Activated B cell treated with CpG ODN at 0.5 μM for 24 hours (primary cell): ENCODE measurements around the gene CCDC50. TPM values are rescaled to one million over a fixed set of nuclear protein-coding genes. Genes with fewer than 3 reads are reported as not detected.

Experiments
- ATAC-seq: fragments of 200-7000 bp; cut with Tn5 transposase; one replicate; pipeline ENCODE4 v1.10.0; 2021; ENCODE audit warnings: low read depth, mild to moderate bottlenecking, moderate library complexity
- CTCF ChIA-PET: fragments of 350-600 bp; sonication (Branson Sonifier 250); formaldehyde crosslinking; loops from one replicate; lab custom pipeline; 2021; ENCODE audit warnings: antibody characterized with exemption; lab: Charles Lee
- POLR2A ChIA-PET: fragments of 350-600 bp; sonication (Branson Sonifier 250); formaldehyde crosslinking; loops from one replicate; lab custom pipeline; 2021; ENCODE audit warnings: antibody characterized with exemption; lab: Charles Lee
- DNase-seq: peaks from one replicate; pipeline ENCODE4 v3.0.0; 2022
- H3K27ac Mint-ChIP-seq: one replicate; pipeline ENCODE4 v1.8.0; 2020; ENCODE audit warnings: mixed read lengths
- H3K27me3 Mint-ChIP-seq: one replicate; pipeline ENCODE4 v1.8.0; 2021; ENCODE audit warnings: mixed read lengths
- H3K36me3 Mint-ChIP-seq: one replicate; pipeline ENCODE4 v1.8.0; 2021; ENCODE audit warnings: low read depth, mixed read lengths
- H3K4me1 Mint-ChIP-seq: one replicate; pipeline ENCODE4 v1.8.0; 2021; ENCODE audit warnings: mixed read lengths
- H3K4me3 Mint-ChIP-seq: one replicate; pipeline ENCODE4 v1.8.0; 2020; ENCODE audit warnings: mild to moderate bottlenecking, mixed read lengths
- H3K9me3 Mint-ChIP-seq: one replicate; pipeline ENCODE4 v1.8.0; 2020; ENCODE audit warnings: mixed read lengths
- CTCF ChIP-seq: fragments of 200-600 bp; IDR thresholded peaks from one replicate; pipeline ENCODE4 v1.8.0; 2022; ENCODE audit warnings: antibody characterized with exemption, mild to moderate bottlenecking
- intact Hi-C: fragments of 100-400 bp; cut with micrococcal nuclease; formaldehyde crosslinking; loops from one replicate; pipeline ENCODE4 v1.15.1; 2024
- total RNA-seq: library from RNA; stranded (reverse); gene quantifications from 2 replicates; pipeline ENCODE4 v1.2.3, GENCODE V29; 2022

Gene CCDC50
- total RNA-seq, 1 donor from 2014 or later: 153 TPM

- DNase-seq (no peak), ATAC-seq (no peak)
- H3K27ac Mint-ChIP-seq: no peak overlapping the region
- H3K9me3 Mint-ChIP-seq: peaks cover 13% of the 10 kb centered on the region
- TF ChIP-seq CTCF: no peak
- no peak overlapping the region for H3K4me3 Mint-ChIP-seq
- no peaks in the 10 kb centered on the region for H3K36me3 Mint-ChIP-seq
- CTCF ChIA-PET: interaction anchor here (1.0 to 1.6 kb wide), 3 partner anchors 10 to 1030 kb away, joined by 3 to 7 read pairs (median 3); no protein-coding TSS in a partner anchor
- POLR2A ChIA-PET: no interaction called here
- peaks cover 7% of the 10 kb centered on the region for H3K4me1 Mint-ChIP-seq
- H3K27me3 Mint-ChIP-seq: no peaks in the 10 kb centered on the region
- intact Hi-C loops: no loop called here
Measured at GRCh38 chr3:191414286-191414685, 85.1 kb downstream of the CCDC50 start.

- peaks cover 7% of the 10 kb centered on the region for H3K4me1 Mint-ChIP-seq
- peaks cover 12% of the 10 kb centered on the region for H3K9me3 Mint-ChIP-seq
- H3K4me3 Mint-ChIP-seq: no peak overlapping the region
- no peaks in the 10 kb centered on the region for H3K27me3 Mint-ChIP-seq
- no peaks in the 10 kb centered on the region for H3K36me3 Mint-ChIP-seq
- DNase-seq (no peak), ATAC-seq (no peak)
- intact Hi-C loops: no loop called here
- no peak overlapping the region for H3K27ac Mint-ChIP-seq
- no peak for TF ChIP-seq CTCF
- POLR2A ChIA-PET: no interaction called here
- CTCF ChIA-PET: interaction anchor here (1.0 to 1.6 kb wide), 3 partner anchors 10 to 1030 kb away, joined by 3 to 7 read pairs (median 3); no protein-coding TSS in a partner anchor
Measured at GRCh38 chr3:191414732-191415131, 85.5 kb downstream of the CCDC50 start.

- ATAC-seq: no peak
- H3K4me3 Mint-ChIP-seq: no peak overlapping the region
- intact Hi-C loops: no loop called here
- no peaks in the 10 kb centered on the region for H3K27me3 Mint-ChIP-seq
- POLR2A ChIA-PET: interaction anchor here (0.7 kb wide), 1 partner anchor 30 kb away, joined by 3 read pairs; no protein-coding TSS in a partner anchor
- TF ChIP-seq CTCF: no peak
- CTCF ChIA-PET: interaction anchor here (1.1 kb wide), 1 partner anchor 172 kb away, joined by 3 read pairs; no protein-coding TSS in a partner anchor
- peaks cover 8% of the 10 kb centered on the region for H3K9me3 Mint-ChIP-seq
- DNase-seq: no peak
- H3K36me3 Mint-ChIP-seq: no peaks in the 10 kb centered on the region
- no peak overlapping the region for H3K27ac Mint-ChIP-seq
- peaks cover 7% of the 10 kb centered on the region for H3K4me1 Mint-ChIP-seq
Measured at GRCh38 chr3:191415566-191415965, 86.4 kb downstream of the CCDC50 start.

GRCh38 chr3:191417457-191417729, 88.2 kb downstream of the CCDC50 start:
- DNase-seq: no peak
- ATAC-seq: no peak
- no peak overlapping the region for H3K27ac Mint-ChIP-seq
- CTCF ChIA-PET: no interaction called here
- peaks cover 6% of the 10 kb centered on the region for H3K9me3 Mint-ChIP-seq
- intact Hi-C loops: loop anchor here (1.0 to 2.0 kb wide), 4 partner anchors 795 to 1027 kb away; no protein-coding TSS in a partner anchor
- H3K27me3 Mint-ChIP-seq: no peaks in the 10 kb centered on the region
- no peaks in the 10 kb centered on the region for H3K36me3 Mint-ChIP-seq
- TF ChIP-seq CTCF: no peak
- H3K4me3 Mint-ChIP-seq: no peak overlapping the region
- peaks cover 7% of the 10 kb centered on the region for H3K4me1 Mint-ChIP-seq
- POLR2A ChIA-PET: no interaction called here

GRCh38 chr3:191420771-191421170, 91.6 kb downstream of the CCDC50 start:
- DNase-seq: no peak
- CTCF ChIA-PET: interaction anchor here (1.6 kb wide), 1 partner anchor 38 kb away, joined by 3 read pairs; no protein-coding TSS in a partner anchor
- intact Hi-C loops: no loop called here
- peaks cover 14% of the 10 kb centered on the region for H3K27me3 Mint-ChIP-seq
- no peaks in the 10 kb centered on the region for H3K9me3 Mint-ChIP-seq
- H3K27ac Mint-ChIP-seq: no peak overlapping the region
- H3K4me3 Mint-ChIP-seq: no peak overlapping the region
- H3K36me3 Mint-ChIP-seq: no peaks in the 10 kb centered on the region
- TF ChIP-seq CTCF: no peak
- ATAC-seq: no peak
- POLR2A ChIA-PET: no interaction called here
- peaks cover 4% of the 10 kb centered on the region for H3K4me1 Mint-ChIP-seq
